K562 (cell line): ENCODE results near the gene C4orf17. TPM values are rescaled to one million over a fixed set of nuclear protein-coding genes. Genes with fewer than 3 reads are reported as not detected.
A peak's percentile ranks its signal among the peaks of the same experiment; 100 is the strongest.

Experiments
- ARID3A ChIP-seq: IDR thresholded peaks from 2 replicates; pipeline ENCODE4 v1.6.1; 2012; ENCODE audit warnings: low read depth, low read length, improper control_type of control experiment, borderline replicate concordance
- ARID4B ChIP-seq: sonication (generic); formaldehyde crosslinking; IDR thresholded peaks from 2 replicates; pipeline ENCODE4 v1.8.0; 2022; ENCODE audit warnings: mild to moderate bottlenecking, missing genetic modification reagents
- CBFA2T3 ChIP-seq: fragments of 450-650 bp; IDR thresholded peaks from 2 replicates; pipeline ENCODE4 v1.6.1; 2017
- CEBPG ChIP-seq, 3 experiments: fragments of 200-800 bp in 1 of 3; sonication (Bioruptor generic) in 1 of 3; sonication (generic) in 1 of 3; formaldehyde crosslinking in 1 of 3; IDR thresholded peaks in 2 of 3; conservative IDR thresholded peaks in 1 of 3; 2 replicates each; pipeline versions ENCODE4 v1.6.1 to v1.8.0; 2016 to 2022; ENCODE audit warnings: missing compliant biosample characterization in 2 of 3, missing genetic modification characterization in 2 of 3, mild to moderate bottlenecking in 1 of 3, missing genetic modification reagents in 1 of 3
- CEBPZ ChIP-seq: fragments of 150-350 bp; IDR thresholded peaks from 2 replicates; pipeline ENCODE4 v1.6.1; 2014; ENCODE audit warnings: low read depth, mild to moderate bottlenecking, low read length, borderline replicate concordance
- CHD2 ChIP-seq: IDR thresholded peaks from 2 replicates; pipeline ENCODE4 v1.6.1; 2011; ENCODE audit warnings: low read depth, low read length
- ETV5 ChIP-seq: sonication (generic); formaldehyde crosslinking; IDR thresholded peaks from 2 replicates; pipeline ENCODE4 v1.4.0; 2020; ENCODE audit warnings: low read depth, mild to moderate bottlenecking, missing genetic modification reagents
- GABPB2 ChIP-seq: fragments of 250-450 bp; sonication (Bioruptor Pico); conservative IDR thresholded peaks from 2 replicates; pipeline ENCODE4 v1.5.1; 2021; ENCODE audit warnings: mild to moderate bottlenecking
- LCOR ChIP-seq: sonication (generic); formaldehyde crosslinking; IDR thresholded peaks from 2 replicates; pipeline ENCODE4 v1.8.0; 2022; ENCODE audit warnings: mild to moderate bottlenecking, missing genetic modification reagents
- MAZ ChIP-seq, 2 experiments: fragments of 450-650 bp in 1 of 2; sonication (generic) in 1 of 2; formaldehyde crosslinking; IDR thresholded peaks in 1 of 2; conservative IDR thresholded peaks in 1 of 2; 2 replicates each; pipeline versions ENCODE4 v1.4.0 to v1.5.0; 2020; ENCODE audit warnings: mild to moderate bottlenecking in 1 of 2, missing genetic modification reagents in 1 of 2
- POLR2A ChIP-seq: fragments of 450-650 bp; conservative IDR thresholded peaks from 2 replicates; pipeline ENCODE4 v1.6.1; 2016
- SMARCC2 ChIP-seq: fragments of 450-650 bp; IDR thresholded peaks from 2 replicates; pipeline ENCODE4 v1.6.1; 2017; ENCODE audit warnings: antibody characterized with exemption, moderate library complexity, mild to moderate bottlenecking, low read depth
- SP1 ChIP-seq: sonication (generic); formaldehyde crosslinking; IDR thresholded peaks from 2 replicates; pipeline ENCODE4 v1.8.1; 2022; ENCODE audit warnings: mild to moderate bottlenecking, missing genetic modification reagents
- SP2 ChIP-seq: IDR thresholded peaks from 2 replicates; pipeline ENCODE4 v1.6.1; 2011; ENCODE audit warnings: mild to moderate bottlenecking, low read depth, low read length, moderate library complexity; ENCODE audit not compliant: poor library complexity, severe bottlenecking; ENCODE audit errors: extremely low read depth
- ZNF184 ChIP-seq: sonication (generic); formaldehyde crosslinking; IDR thresholded peaks from 2 replicates; pipeline ENCODE4 v1.5.0; 2020; ENCODE audit warnings: missing genetic modification reagents
- ZNF232 ChIP-seq: sonication (generic); formaldehyde crosslinking; IDR thresholded peaks from 2 replicates; pipeline ENCODE4 v1.8.0; 2022; ENCODE audit warnings: mild to moderate bottlenecking, missing genetic modification reagents
- ZNF253 ChIP-seq: fragments of 250-450 bp; sonication (Bioruptor Pico); conservative IDR thresholded peaks from 2 replicates; pipeline ENCODE4 v1.6.1; 2021; ENCODE audit warnings: mild to moderate bottlenecking
- ZNF707 ChIP-seq: fragments of 250-450 bp; sonication (Bioruptor Pico); conservative IDR thresholded peaks from 2 replicates; pipeline ENCODE4 v1.8.0; 2022; ENCODE audit warnings: inconsistent platforms, mild to moderate bottlenecking, moderate library complexity
- polyA plus RNA-seq, 8 experiments: library from polyadenylated mRNA; depleted of rRNA in 4 of 8; stranded (reverse) in 5 of 8; unstranded in 3 of 8; fragments of >200 nt; fragmentation: Nextera tagmentation in 2 of 8; fragmentation: Illumina TruSeq in 1 of 8; extraction: Ambion mirVana in 2 of 8; extraction: Trizol in 1 of 8; gene quantifications; 2 replicates each; pipeline versions ENCODE4 v1.2.1 to v1.2.3, GENCODE V29; 2011 to 2014; ENCODE audit warnings: inconsistent platforms in 1 of 8, missing spikeins in 1 of 8
- total RNA-seq, 7 experiments: library from RNA; depleted of rRNA in 6 of 7; stranded (reverse); fragments of >200 nt in 6 of 7; fragmentation: Illumina TruSeq in 2 of 7; extraction: Trizol in 2 of 7; gene quantifications; 2 replicates each; pipeline versions ENCODE4 v1.2.1 to v1.2.3, GENCODE V29; 2011 to 2021; ENCODE audit warnings: low replicate concordance in 1 of 7

C4orf17 gene
- total and polyA plus RNA-seq, 9 of the 15 experiments (the other 6 are each of a cell fraction or from before 2014, with no cell fraction given) = not detected

DNA sequence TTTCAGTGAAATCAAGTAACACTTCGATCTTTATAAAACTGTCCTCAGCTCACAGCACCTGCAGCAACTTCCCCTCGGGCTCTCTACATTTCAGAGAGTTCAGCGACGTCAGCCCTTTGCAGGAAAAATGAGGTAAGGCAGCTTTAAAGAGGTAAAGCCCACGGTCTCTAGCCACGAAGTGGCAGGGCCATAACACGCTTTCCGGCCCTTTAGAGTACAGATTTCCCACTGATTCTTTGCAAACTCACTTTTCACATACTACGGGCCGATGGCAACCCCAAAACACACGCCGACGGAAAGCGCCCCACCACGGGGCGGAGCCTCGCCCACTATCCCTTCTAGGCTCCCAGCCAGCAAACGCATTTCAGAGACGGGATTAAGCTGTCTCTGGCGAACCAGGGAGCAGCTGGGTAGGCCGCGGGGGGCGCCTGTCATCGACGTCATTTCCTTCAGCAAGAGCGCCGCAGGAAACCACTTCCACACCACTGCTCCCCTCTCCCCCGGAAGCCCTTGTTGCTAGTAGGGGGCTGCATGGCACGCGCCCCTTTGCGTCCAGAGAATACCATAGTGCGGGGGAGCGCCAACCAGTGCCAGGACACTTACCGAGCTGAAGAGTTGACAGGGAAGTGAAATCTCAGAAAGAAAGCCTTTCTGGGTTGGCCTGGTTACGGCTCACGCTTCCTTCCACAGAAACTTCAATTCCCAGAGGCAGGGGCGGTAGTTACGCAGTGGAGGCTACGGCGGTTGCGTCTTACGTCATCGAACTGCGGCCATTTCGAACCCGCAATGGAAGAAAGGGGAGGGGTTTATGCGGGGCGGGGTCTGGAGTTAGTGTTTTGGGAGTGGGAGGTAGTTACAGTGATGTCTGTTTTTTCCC is 52.7 kb downstream of the C4orf17 start, which contains the start of gene TRMT10A (continued):
- TF ChIP-seq ZNF707 (CRISPR knock-in tag) (no peak), SP1 (CRISPR knock-in tag) (peak; percentile 81), POLR2A (peak; percentile 92), ZNF232 (CRISPR knock-in tag) (no peak), CBFA2T3 (no peak), CHD2 (no peak), ZNF184 (no peak), ARID4B (CRISPR knock-in tag) (peak; percentile 91), ETV5 (CRISPR knock-in tag) (peak; percentile 38; the same call in 1 of the 2 replicates), ZNF253 (CRISPR knock-in tag) (no peak), ARID3A (no peak), CEBPG (CRISPR knock-in tag; IDR thresholded peaks at IDR 0.05) (peak; percentile 60), CEBPG (tag; conservative IDR thresholded peaks at IDR 0.05 in 1 of 2, IDR thresholded peaks at IDR 0.05 in 1 of 2) (peak; percentile 75 to 90; a peak in 3 of 4 replicates), SMARCC2 (no peak), GABPB2 (CRISPR knock-in tag) (no peak), SP2 (no peak), MAZ (CRISPR knock-in tag; conservative IDR thresholded peaks at IDR 0.05 in 1 of 2, IDR thresholded peaks at IDR 0.05 in 1 of 2) (peak; percentile 61 to 67; a peak in 3 of 4 replicates), LCOR (CRISPR knock-in tag) (no peak; the same call in 1 of the 2 replicates), CEBPZ (no peak)
